ENCODE data around the gene HECW1. TPM values are rescaled to one million over a fixed set of nuclear protein-coding genes. Genes with fewer than 3 reads are reported as not detected.
A peak's percentile ranks its signal among the peaks of the same experiment; 100 is the strongest.

HECW1 gene
- total RNA-seq, 2 experiments from 2014 or later = not detected

GRCh38 chr7:43441231-43442130 is 329.0 kb downstream of the HECW1 start:
- Mint-ChIP-seq H3K9me3 (ENCODE audit: insufficient read depth) (no peaks in the 10 kb centered on the region), H3K36me3 (ENCODE audit: low read depth) (no peaks in the 10 kb centered on the region), H3K27ac (no peak overlapping the region), H3K4me3 (no peak overlapping the region), H3K27me3 (ENCODE audit: low read depth) (peaks cover 9% of the 10 kb centered on the region), H3K4me1 (ENCODE audit: low read depth) (no peaks in the 10 kb centered on the region)
- DNase-seq = no peak
- POLR2A ChIA-PET = no interaction called here
- CTCF ChIA-PET = interaction anchor here (1.5 to 2.7 kb wide), 4 partner anchors 11 to 397 kb away, joined by 4 to 12 read pairs (median 11); partner anchors contain the start of gene STK17A
- no peak for ATAC-seq

GRCh38 chr7:43443381-43443780 is 330.9 kb downstream of the HECW1 start:
- Mint-ChIP-seq H3K4me3 (no peak overlapping the region), H3K4me1 (ENCODE audit: low read depth) (no peaks in the 10 kb centered on the region), H3K27me3 (ENCODE audit: low read depth) (peaks cover 7% of the 10 kb centered on the region), H3K9me3 (ENCODE audit: insufficient read depth) (no peaks in the 10 kb centered on the region), H3K36me3 (ENCODE audit: low read depth) (no peaks in the 10 kb centered on the region), H3K27ac (no peak overlapping the region)
- no peak for ATAC-seq
- ChIA-PET CTCF (interaction anchor here (1.1 kb wide), 1 partner anchor 12 kb away, joined by 7 read pairs; no protein-coding TSS in a partner anchor), POLR2A (no interaction called here)
- DNase-seq = no peak

GRCh38 chr7:43444711-43445578 is 332.5 kb downstream of the HECW1 start:
- POLR2A ChIA-PET = no interaction called here
- Mint-ChIP-seq H3K27ac (no peak overlapping the region), H3K36me3 (ENCODE audit: low read depth) (no peaks in the 10 kb centered on the region), H3K4me3 (no peak overlapping the region), H3K9me3 (ENCODE audit: insufficient read depth) (no peaks in the 10 kb centered on the region), H3K27me3 (ENCODE audit: low read depth) (peaks cover 7% of the 10 kb centered on the region), H3K4me1 (ENCODE audit: low read depth) (no peaks in the 10 kb centered on the region)
- no peak for ATAC-seq
- CTCF ChIA-PET = interaction anchor here (1.6 kb wide), 1 partner anchor 10 kb away, joined by 4 read pairs; no protein-coding TSS in a partner anchor
- no peak for DNase-seq

- DNase-seq = no peak
- CTCF ChIA-PET = interaction anchor here (1.0 to 2.4 kb wide), 2 partner anchors 10 to 63 kb away, joined by 3 to 13 read pairs; no protein-coding TSS in a partner anchor
Observed at GRCh38 chr7:43449577-43449976, 337.1 kb downstream of the HECW1 start.

GRCh38 chr7:43450894-43451293 is 338.4 kb downstream of the HECW1 start:
- no peak overlapping the region for H3K27ac Mint-ChIP-seq
- peaks cover 3% of the 10 kb centered on the region for H3K27me3 Mint-ChIP-seq (ENCODE audit: low read depth)
- no peaks in the 10 kb centered on the region for H3K36me3 Mint-ChIP-seq (ENCODE audit: low read depth)
- DNase-seq (no peak), ATAC-seq (no peak)
- no peak overlapping the region for H3K4me3 Mint-ChIP-seq
- H3K4me1 Mint-ChIP-seq (ENCODE audit: low read depth) = peaks cover 1% of the 10 kb centered on the region
- ChIA-PET CTCF (interaction anchor here (1.0 kb wide), 1 partner anchor 65 kb away, joined by 3 read pairs; no protein-coding TSS in a partner anchor), POLR2A (no interaction called here)
- no peaks in the 10 kb centered on the region for H3K9me3 Mint-ChIP-seq (ENCODE audit: insufficient read depth)

More at GRCh38 chr7:43449577-43449976, 337.1 kb downstream of the HECW1 start:
- ATAC-seq = no peak
- Mint-ChIP-seq H3K36me3 (ENCODE audit: low read depth) (no peaks in the 10 kb centered on the region), H3K27ac (no peak overlapping the region), H3K27me3 (ENCODE audit: low read depth) (peaks cover 3% of the 10 kb centered on the region), H3K4me3 (no peak overlapping the region), H3K4me1 (ENCODE audit: low read depth) (no peaks in the 10 kb centered on the region), H3K9me3 (ENCODE audit: insufficient read depth) (no peaks in the 10 kb centered on the region)
- POLR2A ChIA-PET = no interaction called here

DNA sequence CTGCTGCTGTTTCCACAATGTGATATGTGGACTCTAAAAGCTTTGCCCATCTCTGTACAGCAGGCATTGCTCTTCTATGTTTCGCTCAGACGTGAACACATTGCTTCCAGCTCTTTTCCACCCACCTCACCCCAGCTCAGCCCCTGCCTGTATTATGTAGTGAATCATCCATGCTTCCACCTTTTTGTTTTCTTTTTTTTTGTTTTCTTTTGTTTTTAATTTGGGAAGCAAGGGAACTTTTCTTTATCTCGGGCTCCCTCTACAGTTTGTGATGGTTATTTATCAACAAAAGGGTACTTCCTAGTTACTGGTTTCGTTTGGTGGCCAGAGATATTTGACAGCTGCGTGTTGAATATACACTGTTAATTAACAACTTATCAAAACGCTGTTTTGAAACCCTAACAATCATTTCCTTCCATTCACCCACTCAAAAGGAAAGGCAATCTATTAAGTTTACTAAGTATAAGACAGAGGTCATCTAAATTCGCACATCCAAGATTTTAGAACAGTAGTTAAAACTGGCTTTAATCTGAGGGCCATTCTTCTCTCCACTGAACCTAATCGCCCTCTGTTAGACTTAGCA is 342.6 kb downstream of the HECW1 start:
- Mint-ChIP-seq H3K36me3 (ENCODE audit: low read depth) (no peaks in the 10 kb centered on the region), H3K27me3 (ENCODE audit: low read depth) (peaks cover 10% of the 10 kb centered on the region), H3K4me3 (no peak overlapping the region), H3K27ac (no peak overlapping the region), H3K4me1 (ENCODE audit: low read depth) (peaks cover 1% of the 10 kb centered on the region), H3K9me3 (ENCODE audit: insufficient read depth) (no peaks in the 10 kb centered on the region)
- ATAC-seq (peak; percentile 67), DNase-seq (no peak)
- ChIA-PET POLR2A (interaction anchor here (0.6 kb wide), 1 partner anchor 483 kb away, joined by 3 read pairs; no protein-coding TSS in a partner anchor), CTCF (interaction anchor here (0.8 to 3.1 kb wide), 14 partner anchors 10 to 383 kb away, joined by 3 to 22 read pairs (median 4); partner anchors contain the start of gene STK17A)

DNA sequence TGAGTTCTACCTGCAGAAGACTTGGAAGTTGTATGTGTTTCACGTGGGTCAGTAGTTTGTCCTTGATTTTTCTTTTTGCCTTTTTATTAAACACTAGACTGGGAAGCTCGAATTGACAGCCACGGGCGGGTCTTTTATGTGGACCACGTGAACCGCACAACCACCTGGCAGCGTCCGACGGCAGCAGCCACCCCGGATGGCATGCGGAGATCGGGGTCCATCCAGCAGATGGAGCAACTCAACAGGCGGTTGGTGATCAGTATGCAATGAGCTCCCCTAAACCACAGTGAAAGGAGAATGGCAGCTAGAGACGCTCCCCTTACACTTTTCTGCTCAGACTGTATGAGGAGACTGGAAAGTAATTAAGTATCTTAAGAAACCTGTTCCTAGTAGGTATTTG is 343.8 kb downstream of the HECW1 start:
- Mint-ChIP-seq H3K27ac (no peak overlapping the region), H3K4me3 (no peak overlapping the region), H3K36me3 (ENCODE audit: low read depth) (no peaks in the 10 kb centered on the region), H3K9me3 (ENCODE audit: insufficient read depth) (no peaks in the 10 kb centered on the region), H3K4me1 (ENCODE audit: low read depth) (peaks cover 1% of the 10 kb centered on the region), H3K27me3 (ENCODE audit: low read depth) (peaks cover 10% of the 10 kb centered on the region)
- ChIA-PET CTCF (interaction anchor here (0.7 to 3.1 kb wide), 5 partner anchors 16 to 382 kb away, joined by 3 to 15 read pairs (median 5); partner anchors contain the start of gene STK17A), POLR2A (interaction anchor here (1.2 kb wide), 1 partner anchor 127 kb away, joined by 3 read pairs; the partner anchor contains the start of gene STK17A)
- no peak for ATAC-seq
- DNase-seq = no peak

GRCh38 chr7:43458330-43459018 is 346.0 kb downstream of the HECW1 start:
- DNase-seq (no peak), ATAC-seq (no peak)
- peaks cover 1% of the 10 kb centered on the region for H3K4me1 Mint-ChIP-seq (ENCODE audit: low read depth)
- H3K9me3 Mint-ChIP-seq (ENCODE audit: insufficient read depth) = no peaks in the 10 kb centered on the region
- H3K4me3 Mint-ChIP-seq = no peak overlapping the region
- H3K27me3 Mint-ChIP-seq (ENCODE audit: low read depth) = peaks cover 13% of the 10 kb centered on the region
- CTCF ChIA-PET = interaction anchor here (1.2 kb wide), 1 partner anchor 11 kb away, joined by 4 read pairs; no protein-coding TSS in a partner anchor
- POLR2A ChIA-PET = no interaction called here
- no peaks in the 10 kb centered on the region for H3K36me3 Mint-ChIP-seq (ENCODE audit: low read depth)
- H3K27ac Mint-ChIP-seq = no peak overlapping the region

- Mint-ChIP-seq H3K4me3 (no peak overlapping the region), H3K27me3 (ENCODE audit: low read depth) (peaks cover 16% of the 10 kb centered on the region), H3K9me3 (ENCODE audit: insufficient read depth) (no peaks in the 10 kb centered on the region), H3K4me1 (ENCODE audit: low read depth) (peaks cover 1% of the 10 kb centered on the region), H3K36me3 (ENCODE audit: low read depth) (no peaks in the 10 kb centered on the region), H3K27ac (no peak overlapping the region)
- no peak for ATAC-seq
- ChIA-PET POLR2A (no interaction called here), CTCF (no interaction called here)
- DNase-seq = no peak
Observed at GRCh38 chr7:43459019-43459337, 346.5 kb downstream of the HECW1 start.

DNA sequence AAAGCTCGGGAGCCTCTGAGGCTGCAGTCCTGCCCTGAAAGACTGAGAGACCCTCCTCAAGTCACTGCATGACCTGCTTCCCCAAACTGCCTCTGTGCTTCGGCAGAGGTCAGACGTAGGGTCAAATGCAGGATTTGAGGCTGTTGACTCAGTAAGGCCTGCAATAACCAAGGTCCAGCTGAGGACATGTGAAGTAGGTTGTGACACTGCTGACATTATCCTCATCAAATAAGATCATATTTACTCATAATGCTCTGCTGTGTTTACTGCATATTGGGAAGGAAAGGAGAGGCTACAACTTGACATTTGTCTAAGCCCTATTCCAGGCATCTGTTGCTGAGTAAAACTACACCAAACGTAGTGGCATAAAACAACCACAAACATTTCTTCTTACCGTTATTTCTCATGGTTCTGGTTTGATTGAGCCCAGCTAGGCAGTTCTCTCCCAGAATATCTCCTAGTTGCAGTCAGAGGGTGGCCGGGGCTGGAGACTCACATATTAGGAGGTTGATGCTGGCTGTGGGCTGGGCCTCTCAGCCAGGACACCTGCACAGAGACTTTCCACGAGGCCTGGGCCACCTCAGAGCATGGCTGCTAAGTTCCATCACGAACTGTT is 348.4 kb downstream of the HECW1 start:
- POLR2A ChIA-PET = no interaction called here
- Mint-ChIP-seq H3K27me3 (ENCODE audit: low read depth) (peaks cover 16% of the 10 kb centered on the region), H3K4me1 (ENCODE audit: low read depth) (no peaks in the 10 kb centered on the region), H3K4me3 (no peak overlapping the region), H3K36me3 (ENCODE audit: low read depth) (no peaks in the 10 kb centered on the region), H3K27ac (no peak overlapping the region), H3K9me3 (ENCODE audit: insufficient read depth) (no peaks in the 10 kb centered on the region)
- CTCF ChIA-PET = interaction anchor here (1.3 kb wide), 1 partner anchor 377 kb away, joined by 3 read pairs; no protein-coding TSS in a partner anchor
- ATAC-seq (no peak), DNase-seq (no peak)

Measured in activated CD8-positive, alpha-beta T cell treated with anti-CD3 and anti-CD28 coated beads, Interleukin-2, amount 10 ng/mL, durations not matched to agents 7 days and 5 days (primary cell).